HL-60 (cell line): ENCODE data around the gene DPH5.

Source experiments
- DNase-seq, 2 experiments: peaks; one replicate each; pipeline ENCODE4 v3.0.0-alpha.2; 2010 to 2020; ENCODE audit warnings: low read depth in 1 of 2, low spot score in 1 of 2
- H3K27ac ChIP-seq: fragments of 250-450 bp; sonication (Bioruptor Pico); replicated peaks from 2 replicates; pipeline ENCODE4 v1.5.1; 2020; ENCODE audit warnings: mild to moderate bottlenecking, moderate library complexity
- H3K27me3 ChIP-seq: fragments of 250-450 bp; sonication (Bioruptor Pico); 2 replicates; pipeline ENCODE4 v1.5.1; 2021; ENCODE audit warnings: mild to moderate bottlenecking, moderate library complexity; ENCODE audit not compliant: insufficient read depth, poor library complexity, severe bottlenecking
- H3K4me3 ChIP-seq: replicated peaks from 2 replicates; pipeline ENCODE4 v1.5.1; 2011; ENCODE audit warnings: mild to moderate bottlenecking, control low read depth, low read length; ENCODE audit not compliant: insufficient read depth
- CTCF ChIP-seq: IDR thresholded peaks from one replicate; pipeline ENCODE4 v1.5.1; 2011; ENCODE audit warnings: low read length, control low read depth, inconsistent platforms; ENCODE audit not compliant: insufficient read depth
- GABPA ChIP-seq: IDR thresholded peaks from 2 replicates; pipeline ENCODE4 v1.6.1; 2012; ENCODE audit warnings: low read depth
- POLR2AphosphoS5 ChIP-seq: IDR thresholded peaks from 2 replicates; pipeline ENCODE4 v1.6.1; 2012; ENCODE audit warnings: low read depth
- REST ChIP-seq: IDR thresholded peaks from 2 replicates; pipeline ENCODE4 v1.6.1; 2012; ENCODE audit warnings: low read depth; ENCODE audit not compliant: insufficient replicate concordance
- SPI1 ChIP-seq: IDR thresholded peaks from 2 replicates; pipeline ENCODE4 v1.6.1; 2012; ENCODE audit warnings: low read depth, mild to moderate bottlenecking, borderline replicate concordance

DPH5 gene

GRCh38 chr1:101008229-101008834, 17.3 kb downstream of the DPH5 start:
- no peak for TF ChIP-seq SPI1
- no peak for TF ChIP-seq REST
- no peak for TF ChIP-seq CTCF
- TF ChIP-seq GABPA = no peak
- TF ChIP-seq POLR2AphosphoS5 = no peak
- no peaks in the 10 kb centered on the region for H3K27me3 ChIP-seq
- H3K27ac ChIP-seq = no peak overlapping the region
- no peak for DNase-seq
- H3K4me3 ChIP-seq = no peak overlapping the region

GRCh38 chr1:101006553-101006952, 19.0 kb downstream of the DPH5 start:
- Histone ChIP-seq H3K27me3 (no peaks in the 10 kb centered on the region), H3K27ac (no peak overlapping the region), H3K4me3 (no peak overlapping the region)
- TF ChIP-seq POLR2AphosphoS5 (no peak), GABPA (0 out of 2 replicates have a peak, but pooled peaks have one; percentile 13), SPI1 (no peak)
- no peak for DNase-seq

DNA sequence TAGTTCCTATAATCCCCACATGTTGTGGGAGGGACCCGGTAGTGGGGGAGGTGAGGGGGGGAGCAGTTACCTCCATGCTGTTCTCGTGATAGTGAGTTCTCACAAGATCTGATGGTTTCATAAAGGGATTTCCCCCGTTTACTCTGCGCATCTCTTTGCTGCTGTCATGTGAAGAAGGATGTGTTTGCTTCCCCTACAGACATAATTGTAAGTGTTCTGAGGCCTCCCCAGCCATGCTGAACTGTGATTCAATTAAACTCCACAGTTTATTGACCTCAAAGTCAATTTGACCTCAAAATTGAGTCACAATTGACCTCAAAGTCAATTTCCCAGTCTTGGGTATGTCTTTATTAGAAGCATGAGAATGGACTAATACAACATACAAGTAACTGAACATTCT, 19.7 kb downstream of the DPH5 start:
- DNase-seq = peak in 1 of 2 experiments; percentile 28
- TF ChIP-seq GABPA = no peak
- no peak for TF ChIP-seq POLR2AphosphoS5
- TF ChIP-seq SPI1 = no peak
- no peak for TF ChIP-seq CTCF
- TF ChIP-seq REST = no peak
- Histone ChIP-seq H3K4me3 (no peak overlapping the region), H3K27me3 (no peaks in the 10 kb centered on the region), H3K27ac (no peak overlapping the region)

DNA sequence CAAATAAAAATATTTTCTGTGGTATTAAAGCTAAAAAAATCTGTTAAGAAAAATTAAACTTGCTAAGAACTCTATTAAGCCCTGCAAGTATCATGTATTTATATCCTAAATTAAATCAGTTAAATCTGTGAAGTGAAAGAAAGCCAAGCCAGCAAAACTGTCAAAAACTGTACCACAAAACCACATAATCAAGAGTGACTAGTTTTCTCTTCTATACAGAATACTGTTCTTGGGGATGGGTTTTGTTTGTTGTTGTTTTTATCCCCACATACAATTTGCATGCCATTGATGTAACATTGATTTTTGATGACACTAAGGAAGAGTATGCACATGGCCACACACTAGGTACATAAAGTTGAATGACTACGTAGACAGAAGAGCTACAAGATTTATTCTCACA, 20.4 kb downstream of the DPH5 start:
- H3K27me3 ChIP-seq = no peaks in the 10 kb centered on the region
- H3K4me3 ChIP-seq = no peak overlapping the region
- DNase-seq = no peak
- H3K27ac ChIP-seq = no peak overlapping the region
- TF ChIP-seq POLR2AphosphoS5 = no peak
- no peak for TF ChIP-seq SPI1
- TF ChIP-seq GABPA = no peak
- no peak for TF ChIP-seq REST
- TF ChIP-seq CTCF = no peak
